Measurements from ENCODE around the gene PDCD1. TPM values are rescaled to one million over a fixed set of nuclear protein-coding genes. Genes with fewer than 3 reads are reported as not detected.
"Not testable (repeated sequence)": the region's sequence is repeated elsewhere in the genome, so short reads cannot be mapped to it uniquely, and the experiment has no call there.

PDCD1 gene
- total and polyA plus RNA-seq, 2 of the 8 experiments (the other 6 are each of a cell fraction or from before 2014, with no cell fraction given): 0.48 to 1.1 TPM

DNA sequence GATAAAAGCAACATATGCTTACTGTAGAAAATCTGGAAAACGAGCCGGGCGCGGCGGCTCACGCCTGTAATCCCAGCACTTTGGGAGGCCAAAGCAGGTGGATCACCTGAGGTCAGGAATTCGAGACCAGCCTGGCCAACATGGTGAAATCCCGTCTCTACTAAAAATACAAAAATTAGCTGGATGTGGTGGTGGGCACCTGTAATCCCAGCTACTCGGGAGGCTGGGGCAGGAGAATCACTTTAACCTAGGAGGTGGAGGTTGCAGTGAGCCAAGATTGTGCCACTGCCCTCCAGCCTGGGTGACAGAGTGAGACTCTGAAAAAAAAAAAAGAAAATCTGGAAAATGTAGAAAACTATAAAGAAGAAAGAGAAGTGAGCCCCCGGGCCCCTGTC lies 40.9 kb downstream of the PDCD1 start:
- H3K4me3 ChIP-seq (ENCODE audit: extremely low read depth in 1 of 4, insufficient read depth in 2 of 4, low read depth in 3 of 4, low read length in 4 of 4); H3K9me3 ChIP-seq (ENCODE audit: insufficient read depth in 2 of 2, low read depth in 1 of 2, low read length in 1 of 2); H3K4me1 ChIP-seq (replicated peaks in 1 of 4; ENCODE audit: control insufficient read depth in 3 of 4, insufficient read depth in 4 of 4, low read length in 3 of 4); H3K14ac ChIP-seq (ENCODE audit: insufficient read length); H2AK5ac ChIP-seq (ENCODE audit: low read depth, low read length); H3K79me1 ChIP-seq (ENCODE audit: low read depth, low read length); H3K56ac ChIP-seq (replicated peaks; ENCODE audit: insufficient read length, low read depth, low read length); H3K27ac ChIP-seq (ENCODE audit: low read depth, low read length); H3K23me2 ChIP-seq (ENCODE audit: low read depth, low read length); H3K23ac ChIP-seq (ENCODE audit: insufficient read length); DNase-seq (ENCODE audit: low read depth in 1 of 2, low spot score in 2 of 2); POLR2A ChIA-PET (ENCODE audit: partially characterized antibody); H3K9ac ChIP-seq (replicated peaks in 1 of 4; ENCODE audit: extremely low read depth in 1 of 4, low read depth in 3 of 4, low read length in 3 of 4); H4K20me1 ChIP-seq (replicated peaks in 1 of 2; ENCODE audit: control insufficient read depth in 1 of 2, insufficient read depth in 2 of 2, low read length in 2 of 2); H3K4me2 ChIP-seq (ENCODE audit: insufficient read depth in 1 of 2, low read depth in 2 of 2, low read length in 2 of 2); H3K27me3 ChIP-seq (replicated peaks in 1 of 4; ENCODE audit: control insufficient read depth in 3 of 4, extremely low read depth in 1 of 4, insufficient read depth in 3 of 4, low read length in 3 of 4); H2BK120ac ChIP-seq (replicated peaks; ENCODE audit: low read depth, low read length); H2BK20ac ChIP-seq (ENCODE audit: low read length); FAIRE-seq; H3K79me2 ChIP-seq (ENCODE audit: control insufficient read depth in 1 of 2, insufficient read depth in 2 of 2, low read length in 2 of 2); CTCF ChIA-PET (ENCODE audit: partially characterized antibody); H4K5ac ChIP-seq (ENCODE audit: insufficient read length, low read depth, low read length); H2BK5ac ChIP-seq (ENCODE audit: low read depth, low read length); H2AFZ ChIP-seq (ENCODE audit: low read length); H2BK15ac ChIP-seq (ENCODE audit: low read length); H3K4ac ChIP-seq (replicated peaks; ENCODE audit: insufficient read length, low read depth, low read length); H3K18ac ChIP-seq (ENCODE audit: extremely low read depth, low read length); H3K36me3 ChIP-seq (ENCODE audit: control insufficient read depth in 2 of 4, insufficient read depth in 4 of 4, low read length in 3 of 4); H2BK12ac ChIP-seq (ENCODE audit: low read depth, low read length); H4K91ac ChIP-seq (replicated peaks; ENCODE audit: insufficient read length, low read length); H4K8ac ChIP-seq (ENCODE audit: extremely low read depth, insufficient read depth, low read length): not testable (repeated sequence)
- 94% methylated on average over 9 of the region's 10 CpGs; no CpG with 5 or more reads in 1 of the 2 experiments for WGBS, 2 experiments (ENCODE audit: extremely low coverage in 1 of 2, insufficient coverage in 1 of 2, insufficient read length in 1 of 2, insufficient replicate concordance in 2 of 2, low coverage in 1 of 2, low lambda C conversion rate in 2 of 2, missing lambda C conversion rate in 1 of 2)

Data from H1 (cell line).